Aorta (tissue), 5 donors: Measurements from ENCODE around the gene F2. TPM values are rescaled to one million over a fixed set of nuclear protein-coding genes. Genes with fewer than 3 reads are reported as not detected.

ENCODE experiments used
- ATAC-seq: fragments of 200-7000 bp; cut with Tn5 transposase; one replicate; pipeline ENCODE4 v1.9.1; 2022; ENCODE audit warnings: moderate library complexity; ENCODE audit not compliant: low FRiP score
- DNase-seq, 2 donors: peaks; one replicate each; pipeline ENCODE4 v3.0.0-alpha.2; 2020
- H3K27ac ChIP-seq, 2 donors: one replicate each; pipeline ENCODE4 v1.5.1; 2013; ENCODE audit warnings: low read length in 2 of 2, mild to moderate bottlenecking in 2 of 2, moderate library complexity in 2 of 2, control low read depth in 1 of 2, inconsistent platforms in 1 of 2, low read depth in 1 of 2
- H3K27me3 ChIP-seq, 2 donors: one replicate each; pipeline ENCODE4 v1.6.1; 2013; ENCODE audit warnings: control low read depth in 1 of 2, low read length in 1 of 2, mild to moderate bottlenecking in 1 of 2, moderate library complexity in 1 of 2; ENCODE audit not compliant: insufficient read depth in 2 of 2, control insufficient read depth in 1 of 2
- H3K36me3 ChIP-seq, 2 donors: one replicate each; pipeline ENCODE4 v1.6.1; 2013; ENCODE audit warnings: control low read depth in 1 of 2, low read length in 1 of 2, mild to moderate bottlenecking in 1 of 2; ENCODE audit not compliant: insufficient read depth in 2 of 2, control insufficient read depth in 1 of 2
- H3K4me1 ChIP-seq, 2 donors: one replicate each; pipeline ENCODE4 v1.6.1; 2013; ENCODE audit warnings: low read length in 2 of 2, control low read depth in 1 of 2, mild to moderate bottlenecking in 1 of 2, moderate library complexity in 1 of 2; ENCODE audit not compliant: insufficient read depth in 2 of 2, control insufficient read depth in 1 of 2
- H3K4me3 ChIP-seq, 2 donors: one replicate each; pipeline ENCODE4 v1.5.1; 2013; ENCODE audit warnings: low read length in 2 of 2, control low read depth in 1 of 2, mild to moderate bottlenecking in 1 of 2
- H3K9me3 ChIP-seq: one replicate; pipeline ENCODE4 v1.6.1; 2013; ENCODE audit warnings: mild to moderate bottlenecking, low read length; ENCODE audit not compliant: control insufficient read depth
- WGBS, 2 donors: extraction: QIAGEN DNeasy Blood & Tissue Kit; methylation state at CpG; one replicate each; pipeline ENCODE4 v1.1.7; 2013; 5-methylcytosine and 5-hydroxymethylcytosine counted together
- intact Hi-C, 2 donors: fragments of 100-400 bp; cut with DNase I; formaldehyde crosslinking; loops; one replicate each; pipeline versions ENCODE4 v1.14.2 to v1.15.0; 2022
- polyA plus RNA-seq, 2 donors: library from polyadenylated mRNA; stranded (reverse); fragments of 200-250 nt; gene quantifications; one replicate each; pipeline ENCODE4 v1.2.3, GENCODE V29; 2013
- total RNA-seq, 2 donors: library from RNA; stranded (reverse); fragmentation: NEBNext Ultra II Directional; extraction: Animal tissue kit (Norgen Biotek cat#: 25700); gene quantifications; one replicate each; pipeline ENCODE4 v1.2.1, GENCODE V29; 2021
- donor health status: healthy with polysubstance abuse.
- donor health status: Bipolar disorder and iron deficiency.
- donor health status: DM: no; HTN: no; CAD: no.
- donor health status: DM: no; HTN: no; CAD: no.
- donor health status: DM: yes; HTN: yes; CAD: no.

Gene F2
- total and polyA plus RNA-seq, 4 donors, result 0.19 to 0.72 TPM; not detected in 2

- Histone ChIP-seq H3K4me3 (no peak overlapping the region), H3K4me1 (no peaks in the 10 kb centered on the region), H3K9me3 (no peaks in the 10 kb centered on the region), H3K27me3 (no peaks in the 10 kb centered on the region), H3K36me3 (peaks cover 5 to 8% of the 10 kb centered on the region in 2 donors), H3K27ac (peak overlapping the region in 1 of 2 donors; percentile 23)
- DNase-seq, result peak in 1 of 2 donors; percentile 30
- ATAC-seq, result no peak
- intact Hi-C loops, result no loop called here
- 70 to 72% methylated on average over 12 of the region's 12 CpGs for WGBS, 2 donors
Observed at GRCh38 chr11:46741600-46742484, 22.8 kb downstream of the F2 start.

- intact Hi-C loops, result no loop called here
Observed at GRCh38 chr11:46743043-46743442, 24.0 kb downstream of the F2 start.

DNA sequence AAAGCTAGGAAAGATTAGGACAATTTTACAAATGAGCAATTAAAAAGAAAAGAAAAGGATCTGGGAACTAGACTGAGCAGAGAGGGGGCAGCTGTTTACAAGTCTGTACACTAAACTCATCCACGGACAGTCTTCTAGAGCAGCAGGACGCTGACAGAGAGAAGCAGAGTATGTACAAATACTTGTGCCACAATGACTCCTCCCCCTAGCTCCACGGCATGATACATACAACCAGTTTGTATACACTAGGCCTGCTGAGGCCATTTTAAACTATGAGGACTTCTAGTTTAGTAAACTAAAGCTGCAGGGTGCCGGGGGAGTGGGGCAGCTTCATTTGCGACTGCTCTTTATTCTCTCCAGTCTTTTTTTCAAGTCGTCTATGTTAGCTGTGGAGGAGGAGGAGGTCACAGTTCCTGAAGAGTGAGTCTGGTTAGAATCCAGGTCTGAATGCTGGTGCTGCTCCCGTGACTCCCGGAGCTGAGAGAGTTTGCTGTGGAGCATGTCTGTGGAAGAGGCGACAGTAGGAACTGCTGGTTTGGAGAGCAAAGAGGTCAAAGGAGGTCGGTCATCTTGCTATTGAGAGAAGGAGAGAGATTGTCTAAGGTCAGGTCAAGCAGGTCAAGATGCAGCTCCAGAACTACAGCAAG lies 24.8 kb downstream of the F2 start:
- no peak overlapping the region for H3K27ac ChIP-seq
- H3K4me1 ChIP-seq, result no peaks in the 10 kb centered on the region
- H3K4me3 ChIP-seq, result no peak overlapping the region
- DNase-seq (peak in 1 of 2 donors; percentile 28), ATAC-seq (no peak)
- H3K36me3 ChIP-seq, result peaks cover 8% of the 10 kb centered on the region in 2 donors
- H3K9me3 ChIP-seq, result no peaks in the 10 kb centered on the region
- intact Hi-C loops, result no loop called here
- H3K27me3 ChIP-seq, result no peaks in the 10 kb centered on the region
- 79 to 83% methylated on average over 10 of the region's 10 CpGs for WGBS, 2 donors

More at GRCh38 chr11:46743043-46743442, 24.0 kb downstream of the F2 start:
- H3K27me3 ChIP-seq, result no peaks in the 10 kb centered on the region
- DNase-seq (no peak), ATAC-seq (no peak)
- peak overlapping the region in 1 of 2 donors; percentile 39 for H3K27ac ChIP-seq
- no peaks in the 10 kb centered on the region for H3K4me1 ChIP-seq
- H3K4me3 ChIP-seq, result no peak overlapping the region
- WGBS, 2 donors, result 87 to 92% methylated on average over 2 of the region's 2 CpGs
- H3K36me3 ChIP-seq, result peaks cover 8% of the 10 kb centered on the region in 2 donors
- no peaks in the 10 kb centered on the region for H3K9me3 ChIP-seq

DNA sequence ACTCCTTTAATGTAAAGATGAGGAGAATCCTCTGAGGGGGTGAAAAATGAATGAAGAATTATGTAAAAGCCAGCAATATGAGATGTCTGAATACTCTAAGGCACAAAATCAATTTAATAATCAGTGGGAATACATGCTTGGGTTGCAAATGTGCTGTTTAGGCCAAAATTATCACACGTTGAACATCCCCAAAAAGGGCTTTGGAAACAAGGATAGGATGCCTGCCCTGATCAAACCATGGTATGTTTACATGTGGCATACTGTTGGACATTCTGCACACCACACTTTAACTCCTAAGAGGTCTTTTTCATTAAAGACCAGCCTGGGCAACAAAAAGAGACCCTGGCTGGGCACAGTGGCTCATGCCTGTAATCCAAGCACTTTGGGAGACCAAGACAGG lies 26.3 kb downstream of the F2 start:
- Histone ChIP-seq H3K9me3 (no peaks in the 10 kb centered on the region), H3K4me3 (no peak overlapping the region), H3K27me3 (no peaks in the 10 kb centered on the region), H3K36me3 (peaks cover 10% of the 10 kb centered on the region in 2 donors), H3K4me1 (no peaks in the 10 kb centered on the region), H3K27ac (no peak overlapping the region)
- ATAC-seq, result no peak
- intact Hi-C loops, result no loop called here
- no peak for DNase-seq
- 72 to 77% methylated on average over 1 of the region's 1 CpG for WGBS, 2 donors

GRCh38 chr11:46745995-46746394 lies 27.0 kb downstream of the F2 start:
- Histone ChIP-seq H3K27ac (no peak overlapping the region), H3K9me3 (no peaks in the 10 kb centered on the region), H3K4me1 (no peaks in the 10 kb centered on the region), H3K36me3 (peaks cover 13 to 14% of the 10 kb centered on the region in 2 donors), H3K4me3 (no peak overlapping the region), H3K27me3 (no peaks in the 10 kb centered on the region)
- ATAC-seq (no peak), DNase-seq (no peak)
- intact Hi-C loops, result no loop called here
- 84 to 90% methylated on average over 3 of the region's 3 CpGs for WGBS, 2 donors

DNA sequence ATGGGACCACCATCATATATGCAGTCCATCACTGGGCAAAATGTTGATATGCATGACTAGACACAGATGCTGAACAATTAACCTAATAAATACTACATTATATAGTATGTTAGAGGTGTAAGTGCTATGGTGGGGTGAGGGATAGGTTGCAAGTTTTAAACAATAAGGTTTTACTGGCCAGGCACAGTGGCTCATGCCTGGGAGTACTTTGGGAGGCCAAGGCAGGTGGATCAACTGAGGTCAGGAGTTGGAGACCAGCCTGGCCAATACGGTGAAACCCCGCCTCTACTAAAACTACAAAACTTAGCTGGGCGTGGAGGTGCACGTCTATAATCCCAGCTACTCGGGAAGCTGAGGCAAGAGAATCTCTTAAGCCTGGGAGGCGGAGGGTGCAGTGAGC lies 28.1 kb downstream of the F2 start:
- intact Hi-C loops, result no loop called here

GRCh38 chr11:46755962-46756361 lies 36.9 kb downstream of the F2 start:
- DNase-seq (no peak), ATAC-seq (no peak)
- no peaks in the 10 kb centered on the region for H3K9me3 ChIP-seq
- no peak overlapping the region for H3K27ac ChIP-seq
- H3K36me3 ChIP-seq, result peaks cover 15 to 19% of the 10 kb centered on the region in 2 donors
- intact Hi-C loops, result no loop called here
- no peaks in the 10 kb centered on the region for H3K27me3 ChIP-seq
- H3K4me3 ChIP-seq, result no peak overlapping the region
- H3K4me1 ChIP-seq, result peaks cover 0 to 2% of the 10 kb centered on the region in 2 donors

More for the DNA sequence above, 28.1 kb downstream of the F2 start:
- ATAC-seq, result no peak
- H3K36me3 ChIP-seq, result peaks cover 15 to 20% of the 10 kb centered on the region in 2 donors
- H3K9me3 ChIP-seq, result no peaks in the 10 kb centered on the region
- H3K27ac ChIP-seq, result no peak overlapping the region
- H3K4me1 ChIP-seq, result peaks cover 0 to 2% of the 10 kb centered on the region in 2 donors
- H3K4me3 ChIP-seq, result no peak overlapping the region
- no peaks in the 10 kb centered on the region for H3K27me3 ChIP-seq
- no peak for DNase-seq
- WGBS, 2 donors, result 89 to 96% methylated on average over 6 of the region's 6 CpGs

GRCh38 chr11:46759196-46759595 lies 40.2 kb downstream of the F2 start:
- Histone ChIP-seq H3K36me3 (peaks cover 13 to 16% of the 10 kb centered on the region in 2 donors), H3K27ac (no peak overlapping the region), H3K4me3 (no peak overlapping the region), H3K27me3 (no peaks in the 10 kb centered on the region), H3K4me1 (no peaks in the 10 kb centered on the region), H3K9me3 (no peaks in the 10 kb centered on the region)
- intact Hi-C loops, result no loop called here
- DNase-seq (no peak), ATAC-seq (no peak)
- 95% methylated on average over 6 of the region's 6 CpGs for WGBS, 2 donors
